ENCODE measurements around the gene HYAL1.

Gene HYAL1

GRCh38 chr3:50324351-50325112 is 21.2 kb upstream of the HYAL1 start:
- peaks cover 32% of the 10 kb centered on the region for H3K4me1 Mint-ChIP-seq

GRCh38 chr3:50323614-50324199 is 20.3 kb upstream of the HYAL1 start:
- no peaks in the 10 kb centered on the region for H3K36me3 Mint-ChIP-seq
- no peaks in the 10 kb centered on the region for H3K9me3 Mint-ChIP-seq
- H3K27ac Mint-ChIP-seq = peak overlapping the region; percentile 46
- peaks cover 38% of the 10 kb centered on the region for H3K4me1 Mint-ChIP-seq
- no peaks in the 10 kb centered on the region for H3K27me3 Mint-ChIP-seq
- no peak overlapping the region for H3K4me3 Mint-ChIP-seq

More at GRCh38 chr3:50324351-50325112, 21.2 kb upstream of the HYAL1 start:
- Mint-ChIP-seq H3K36me3 (no peaks in the 10 kb centered on the region), H3K27me3 (no peaks in the 10 kb centered on the region), H3K9me3 (no peaks in the 10 kb centered on the region), H3K27ac (peak overlapping the region; percentile 46), H3K4me3 (no peak overlapping the region)

GRCh38 chr3:50323092-50323600 is 19.8 kb upstream of the HYAL1 start:
- H3K27ac Mint-ChIP-seq = peak overlapping the region; percentile 74
- H3K9me3 Mint-ChIP-seq = no peaks in the 10 kb centered on the region
- H3K4me1 Mint-ChIP-seq = peaks cover 36% of the 10 kb centered on the region
- peak overlapping the region; percentile 47 for H3K4me3 Mint-ChIP-seq
- H3K27me3 Mint-ChIP-seq = no peaks in the 10 kb centered on the region
- no peaks in the 10 kb centered on the region for H3K36me3 Mint-ChIP-seq

DNA sequence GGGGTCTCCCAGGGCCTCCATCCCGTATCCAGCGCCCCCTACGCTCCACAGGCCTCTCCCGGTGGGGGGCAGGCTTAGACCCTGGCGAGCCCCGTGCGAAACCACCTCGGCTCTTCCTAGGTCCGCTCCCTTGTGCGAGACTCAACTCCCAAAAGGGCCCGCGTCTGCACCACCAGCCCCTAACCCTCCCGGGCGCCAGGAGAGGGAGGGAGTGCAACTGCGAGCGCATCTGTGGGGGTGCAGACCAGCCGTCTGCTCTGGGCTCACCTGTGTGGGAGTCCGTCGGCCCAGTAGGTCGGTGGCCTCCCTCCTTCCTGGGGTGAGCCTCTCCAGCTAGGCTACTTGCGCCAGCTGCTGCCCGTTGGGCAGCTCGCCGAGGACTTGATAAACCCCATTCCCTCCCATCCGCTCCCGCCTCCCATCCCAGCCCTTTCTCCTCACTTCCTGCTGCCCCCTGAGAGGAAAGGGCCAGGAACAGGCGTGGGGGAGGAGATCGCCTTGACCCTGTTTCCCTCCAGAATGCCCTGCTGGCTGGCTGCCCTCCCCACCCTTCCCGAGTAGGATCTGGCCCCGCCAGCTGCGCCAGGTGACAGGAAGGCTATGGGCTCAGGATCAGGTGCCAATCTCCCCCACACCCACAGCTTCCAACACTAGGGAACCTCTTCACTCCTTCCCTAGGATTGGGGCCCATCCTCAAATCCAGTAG is 19.2 kb upstream of the HYAL1 start, which contains the start of gene HYAL2:
Gene HYAL2 (minus strand): TSS at position 360 of the 706 bp plus-strand sequence. CDS start 2,256 bp downstream, outside the sequence.
- Mint-ChIP-seq H3K4me3 (peak within 1 kb of the TSS; percentile 82), H3K4me1 (peaks cover 35% of the 10 kb centered on the region), H3K9me3 (no peaks in the 10 kb centered on the region), H3K27me3 (no peaks in the 10 kb centered on the region), H3K36me3 (no peaks in the 10 kb centered on the region), H3K27ac (peak within 1 kb of the TSS; percentile 92)

GRCh38 chr3:50322115-50322385 is 18.7 kb upstream of the HYAL1 start:
- no peak overlapping the region for H3K4me3 Mint-ChIP-seq
- H3K9me3 Mint-ChIP-seq = no peaks in the 10 kb centered on the region
- no peaks in the 10 kb centered on the region for H3K36me3 Mint-ChIP-seq
- H3K27ac Mint-ChIP-seq = no peak overlapping the region
- no peaks in the 10 kb centered on the region for H3K27me3 Mint-ChIP-seq
- peaks cover 34% of the 10 kb centered on the region for H3K4me1 Mint-ChIP-seq

GRCh38 chr3:50321336-50322114 is 18.2 kb upstream of the HYAL1 start:
- Mint-ChIP-seq H3K4me1 (peaks cover 34% of the 10 kb centered on the region), H3K9me3 (no peaks in the 10 kb centered on the region), H3K27ac (peak overlapping the region; percentile 92), H3K4me3 (peak overlapping the region; percentile 82), H3K36me3 (no peaks in the 10 kb centered on the region), H3K27me3 (no peaks in the 10 kb centered on the region)

DNA sequence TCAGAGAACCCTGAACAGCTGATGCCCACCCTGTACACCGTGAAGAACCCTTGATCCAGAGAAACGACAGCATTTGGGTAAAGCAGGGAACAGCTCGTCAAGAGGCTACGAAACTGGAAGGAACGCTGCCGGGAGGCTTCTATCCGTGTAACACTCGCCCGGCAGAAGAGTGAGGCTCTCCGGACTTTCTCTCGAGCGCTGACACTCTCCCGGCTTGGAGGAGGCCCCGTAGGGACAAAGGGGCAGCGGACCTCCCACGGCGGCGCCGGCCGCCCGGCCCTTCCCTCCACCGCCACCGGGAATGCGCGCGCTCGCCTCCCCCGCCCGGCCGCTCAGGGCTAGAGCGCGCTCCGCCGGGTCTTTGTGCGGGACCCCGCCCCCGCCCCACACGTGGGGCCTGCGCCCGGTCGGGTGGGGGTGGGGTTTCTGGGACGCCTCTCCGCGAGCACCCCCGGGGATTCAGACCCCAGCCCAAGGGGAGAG is 17.5 kb upstream of the HYAL1 start:
- peak overlapping the region; percentile 87 for H3K27ac Mint-ChIP-seq
- H3K9me3 Mint-ChIP-seq = no peaks in the 10 kb centered on the region
- H3K27me3 Mint-ChIP-seq = no peaks in the 10 kb centered on the region
- H3K36me3 Mint-ChIP-seq = no peaks in the 10 kb centered on the region
- H3K4me3 Mint-ChIP-seq = peak overlapping the region; percentile 91
- H3K4me1 Mint-ChIP-seq = peaks cover 39% of the 10 kb centered on the region

GRCh38 chr3:50319894-50320625 is 16.7 kb upstream of the HYAL1 start:
- H3K4me3 Mint-ChIP-seq = peak overlapping the region; percentile 91
- peaks cover 34% of the 10 kb centered on the region for H3K4me1 Mint-ChIP-seq
- H3K36me3 Mint-ChIP-seq = no peaks in the 10 kb centered on the region
- H3K9me3 Mint-ChIP-seq = no peaks in the 10 kb centered on the region
- H3K27me3 Mint-ChIP-seq = no peaks in the 10 kb centered on the region
- no peak overlapping the region for H3K27ac Mint-ChIP-seq

DNA sequence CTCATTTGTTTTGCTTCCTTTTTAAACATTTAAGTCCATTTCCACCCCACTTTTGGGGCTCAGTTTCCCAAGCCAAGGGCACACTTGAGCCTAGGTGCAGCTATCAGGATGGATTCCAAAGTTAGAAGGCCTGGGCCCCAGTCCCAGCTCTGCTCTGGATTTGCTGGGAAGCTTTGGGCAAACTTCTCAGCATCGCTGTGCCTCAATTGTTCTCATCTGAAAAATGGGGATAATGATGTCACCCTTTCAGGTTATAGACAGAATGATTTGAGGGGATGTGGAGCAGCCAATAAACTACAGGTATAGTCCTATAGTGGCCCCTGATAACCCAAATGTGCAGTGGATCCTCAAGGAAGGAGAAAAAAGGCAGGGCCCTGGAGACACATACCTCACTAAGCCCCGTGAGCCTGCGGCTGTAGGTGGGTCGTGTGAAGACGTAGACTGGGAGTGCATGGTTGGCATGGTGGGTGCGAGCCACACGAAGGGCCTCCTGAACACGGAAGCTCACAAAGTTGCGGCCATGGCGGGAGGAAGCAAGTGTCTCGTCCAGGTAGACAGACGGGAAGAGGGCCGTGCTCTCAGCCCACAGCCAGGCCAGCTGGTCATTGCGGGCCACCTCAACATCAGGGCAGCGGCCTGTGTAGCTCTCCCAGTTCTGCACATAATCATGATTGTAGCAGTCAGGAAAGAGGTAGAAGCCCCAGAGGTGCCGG is 16.0 kb upstream of the HYAL1 start:
- peak overlapping the region; percentile 47 for H3K4me3 Mint-ChIP-seq
- H3K27ac Mint-ChIP-seq = no peak overlapping the region
- H3K27me3 Mint-ChIP-seq = no peaks in the 10 kb centered on the region
- H3K9me3 Mint-ChIP-seq = no peaks in the 10 kb centered on the region
- H3K36me3 Mint-ChIP-seq = no peaks in the 10 kb centered on the region
- peaks cover 27% of the 10 kb centered on the region for H3K4me1 Mint-ChIP-seq

- Mint-ChIP-seq H3K4me3 (no peak overlapping the region), H3K27me3 (no peaks in the 10 kb centered on the region), H3K9me3 (no peaks in the 10 kb centered on the region), H3K4me1 (peaks cover 25% of the 10 kb centered on the region), H3K36me3 (no peaks in the 10 kb centered on the region), H3K27ac (no peak overlapping the region)
Measured at GRCh38 chr3:50318615-50319014, 15.2 kb upstream of the HYAL1 start.

DNA sequence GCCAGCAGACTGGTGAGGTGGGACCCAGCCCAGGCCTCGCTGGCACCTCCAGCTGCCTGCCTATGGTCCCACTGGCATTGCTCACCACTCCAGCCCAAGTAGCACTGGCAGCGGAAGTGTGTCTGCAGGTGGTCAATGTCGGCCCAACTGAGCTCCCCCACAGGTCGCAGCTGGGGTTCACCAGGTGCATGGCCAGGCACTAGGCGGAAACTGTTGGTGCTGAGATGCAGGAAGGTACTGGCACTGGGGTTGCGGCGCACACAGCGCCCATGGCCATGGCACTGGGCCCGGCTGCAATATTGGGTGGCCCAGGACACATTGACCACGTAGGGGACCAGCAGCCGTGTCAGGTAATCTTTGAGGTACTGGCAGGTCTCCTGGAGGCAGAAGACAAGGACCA is 14.8 kb upstream of the HYAL1 start:
- Mint-ChIP-seq H3K4me1 (peaks cover 25% of the 10 kb centered on the region), H3K27ac (no peak overlapping the region), H3K36me3 (no peaks in the 10 kb centered on the region), H3K27me3 (no peaks in the 10 kb centered on the region), H3K4me3 (no peak overlapping the region), H3K9me3 (no peaks in the 10 kb centered on the region)

GRCh38 chr3:50317300-50317699 is 13.9 kb upstream of the HYAL1 start:
- H3K4me1 Mint-ChIP-seq = peaks cover 25% of the 10 kb centered on the region

DNA sequence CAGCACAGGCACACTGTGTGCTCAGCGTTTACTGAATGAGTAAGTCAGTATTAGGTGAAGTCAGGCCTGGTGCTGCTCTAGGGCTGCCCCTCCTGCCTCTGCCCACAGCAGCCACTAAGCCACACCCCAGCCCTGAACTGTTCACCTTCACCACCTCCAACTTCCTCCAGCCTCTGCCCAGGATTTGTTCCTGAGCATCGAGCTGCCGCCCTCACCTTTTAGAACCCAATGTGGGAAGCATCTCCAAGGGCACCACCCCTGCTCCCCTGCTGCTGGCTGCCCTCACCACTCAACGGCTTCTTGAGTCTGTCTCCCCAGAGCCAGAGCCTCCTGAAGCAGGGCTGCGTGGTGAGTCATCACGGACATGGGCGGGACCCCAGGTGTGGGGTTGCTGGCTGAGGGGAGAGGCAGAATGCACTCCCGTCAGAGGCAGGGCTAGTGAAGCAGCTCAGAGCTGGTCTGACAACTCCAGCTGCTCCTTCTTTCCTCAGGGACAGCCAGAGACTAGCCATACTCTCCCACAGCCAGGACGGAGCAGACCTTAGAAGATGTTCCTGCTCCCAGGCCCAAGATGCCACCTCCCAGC is 13.4 kb upstream of the HYAL1 start:
- Mint-ChIP-seq H3K27ac (peak overlapping the region; percentile 51), H3K27me3 (no peaks in the 10 kb centered on the region), H3K36me3 (no peaks in the 10 kb centered on the region), H3K9me3 (no peaks in the 10 kb centered on the region), H3K4me3 (no peak overlapping the region), H3K4me1 (peaks cover 25% of the 10 kb centered on the region)

More at GRCh38 chr3:50317300-50317699, 13.9 kb upstream of the HYAL1 start:
- Mint-ChIP-seq H3K27me3 (no peaks in the 10 kb centered on the region), H3K9me3 (no peaks in the 10 kb centered on the region), H3K4me3 (no peak overlapping the region), H3K36me3 (no peaks in the 10 kb centered on the region), H3K27ac (no peak overlapping the region)

- no peaks in the 10 kb centered on the region for H3K9me3 Mint-ChIP-seq
- H3K36me3 Mint-ChIP-seq = no peaks in the 10 kb centered on the region
- no peak overlapping the region for H3K27ac Mint-ChIP-seq
- no peaks in the 10 kb centered on the region for H3K27me3 Mint-ChIP-seq
- H3K4me1 Mint-ChIP-seq = peaks cover 20% of the 10 kb centered on the region
- no peak overlapping the region for H3K4me3 Mint-ChIP-seq
Measured at GRCh38 chr3:50314816-50315215, 11.4 kb upstream of the HYAL1 start.

Measured in activated naive CD4-positive, alpha-beta T cell treated with anti-CD3 and anti-CD28 coated beads, Interleukin-2, amount 50 U/mL, for 24 hours (primary cell).